Mucosa of descending colon (tissue), 3 donors: ENCODE results near the gene LRBA. TPM values are rescaled to one million over a fixed set of nuclear protein-coding genes. Genes with fewer than 3 reads are reported as not detected.

Experiments used
- ATAC-seq: fragments of 200-7000 bp; cut with Tn5 transposase; one replicate; pipeline ENCODE4 v1.9.1; 2020; ENCODE audit warnings: mild to moderate bottlenecking, moderate library complexity
- DNase-seq, 3 donors: peaks; one replicate each; pipeline ENCODE4 v3.0.0-alpha.2; 2020
- H3K36me3 ChIP-seq: fragments of 200-600 bp; one replicate; pipeline ENCODE4 v1.8.0; 2021; ENCODE audit warnings: low read depth, mild to moderate bottlenecking
- H3K4me1 ChIP-seq: fragments of 200-600 bp; one replicate; pipeline ENCODE4 v1.8.0; 2021; ENCODE audit warnings: low read depth, mild to moderate bottlenecking
- H3K4me3 ChIP-seq: fragments of 200-600 bp; one replicate; pipeline ENCODE4 v1.8.0; 2021; ENCODE audit warnings: mild to moderate bottlenecking
- H3K9me3 ChIP-seq: fragments of 200-600 bp; one replicate; pipeline ENCODE4 v1.8.0; 2021; ENCODE audit warnings: mild to moderate bottlenecking
- intact Hi-C, 2 donors: fragments of 100-400 bp; cut with DNase I in 1 of 2; cut with micrococcal nuclease in 1 of 2; formaldehyde crosslinking; loops; one replicate each; pipeline versions ENCODE4 v1.11.0 to v1.11.1; 2022; cut with DNase I, micrococcal nuclease
- total RNA-seq, 3 donors: library from RNA; stranded (reverse); fragmentation: NEBNext Ultra II Directional in 2 of 3; extraction: Animal tissue kit (Norgen Biotek cat#: 25700) in 2 of 3; gene quantifications; one replicate each; pipeline versions ENCODE4 v1.2.1 to v1.2.4, GENCODE V29; 2021 to 2023
- TF ChIP-seq, protein P1 (sequence below): fragments of 200-600 bp; IDR thresholded peaks from one replicate; pipeline ENCODE4 v1.8.0; 2022; ENCODE audit warnings: antibody characterized with exemption, mild to moderate bottlenecking
- donor health status: DM: no; HTN: no; CAD: no; lungs with moderate emphysema.
- donor health status: DM: no; HTN: no; CAD: no.
- donor health status: DM: no; HTN: yes; CAD: no.

LRBA gene
- total RNA-seq, 3 donors from 2014 or later: 69.8 to 98.4 (median 76.2) TPM

DNA sequence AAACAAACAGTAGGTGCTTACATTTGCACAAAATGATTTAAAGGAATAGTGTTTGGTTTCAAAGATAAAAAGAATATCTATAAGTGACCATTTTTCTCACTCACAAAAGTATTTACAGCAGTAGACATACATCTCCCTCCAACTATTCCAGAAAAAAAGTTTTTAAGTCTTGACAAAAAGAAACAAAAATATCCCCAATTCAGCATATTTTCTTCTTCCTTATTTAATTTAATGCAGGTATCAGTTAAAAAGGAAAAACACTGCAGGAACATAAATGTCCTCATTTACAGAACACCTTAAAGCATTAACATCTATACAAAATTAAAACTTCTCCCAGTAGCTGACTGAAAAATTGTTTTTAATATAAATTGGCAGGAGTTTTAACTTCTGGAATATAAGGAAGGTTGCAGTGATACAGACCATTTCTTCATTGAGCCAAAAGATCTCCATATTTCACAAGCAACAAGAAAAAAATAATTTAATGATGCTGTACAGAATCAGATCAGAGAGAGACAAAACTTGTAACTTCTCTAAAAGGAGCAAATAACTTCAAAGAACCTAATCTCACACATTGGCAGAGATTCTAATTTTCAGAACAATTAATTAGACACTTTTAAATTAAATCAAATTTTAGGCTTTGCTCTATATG, 428.8 kb downstream of the LRBA start:
- intact Hi-C loops: no loop called here
- no peaks in the 10 kb centered on the region for H3K4me1 ChIP-seq

GRCh38 chr4:150585611-150586010, 429.5 kb downstream of the LRBA start:
- no peak overlapping the region for H3K4me3 ChIP-seq
- TF ChIP-seq, protein P1, sequence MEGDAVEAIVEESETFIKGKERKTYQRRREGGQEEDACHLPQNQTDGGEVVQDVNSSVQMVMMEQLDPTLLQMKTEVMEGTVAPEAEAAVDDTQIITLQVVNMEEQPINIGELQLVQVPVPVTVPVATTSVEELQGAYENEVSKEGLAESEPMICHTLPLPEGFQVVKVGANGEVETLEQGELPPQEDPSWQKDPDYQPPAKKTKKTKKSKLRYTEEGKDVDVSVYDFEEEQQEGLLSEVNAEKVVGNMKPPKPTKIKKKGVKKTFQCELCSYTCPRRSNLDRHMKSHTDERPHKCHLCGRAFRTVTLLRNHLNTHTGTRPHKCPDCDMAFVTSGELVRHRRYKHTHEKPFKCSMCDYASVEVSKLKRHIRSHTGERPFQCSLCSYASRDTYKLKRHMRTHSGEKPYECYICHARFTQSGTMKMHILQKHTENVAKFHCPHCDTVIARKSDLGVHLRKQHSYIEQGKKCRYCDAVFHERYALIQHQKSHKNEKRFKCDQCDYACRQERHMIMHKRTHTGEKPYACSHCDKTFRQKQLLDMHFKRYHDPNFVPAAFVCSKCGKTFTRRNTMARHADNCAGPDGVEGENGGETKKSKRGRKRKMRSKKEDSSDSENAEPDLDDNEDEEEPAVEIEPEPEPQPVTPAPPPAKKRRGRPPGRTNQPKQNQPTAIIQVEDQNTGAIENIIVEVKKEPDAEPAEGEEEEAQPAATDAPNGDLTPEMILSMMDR: no peak
- no peaks in the 10 kb centered on the region for H3K36me3 ChIP-seq
- intact Hi-C loops: no loop called here
- ATAC-seq (no peak), DNase-seq (no peak)
- no peaks in the 10 kb centered on the region for H3K4me1 ChIP-seq
- H3K9me3 ChIP-seq: no peaks in the 10 kb centered on the region

More for the DNA sequence above, 428.8 kb downstream of the LRBA start:
- TF ChIP-seq, protein P1: no peak
- ATAC-seq: no peak
- H3K4me3 ChIP-seq: no peak overlapping the region
- no peak for DNase-seq
- no peaks in the 10 kb centered on the region for H3K9me3 ChIP-seq
- no peaks in the 10 kb centered on the region for H3K36me3 ChIP-seq

GRCh38 chr4:150584111-150584915, 430.8 kb downstream of the LRBA start:
- TF ChIP-seq, protein P1: no peak
- no peaks in the 10 kb centered on the region for H3K4me1 ChIP-seq
- intact Hi-C loops: loop anchor here in 1 of 2 donors (5.0 kb wide), 1 partner anchor 282 kb away; no protein-coding TSS in a partner anchor
- ATAC-seq (no peak), DNase-seq (no peak)
- no peaks in the 10 kb centered on the region for H3K36me3 ChIP-seq
- no peak overlapping the region for H3K4me3 ChIP-seq
- H3K9me3 ChIP-seq: no peaks in the 10 kb centered on the region

DNA sequence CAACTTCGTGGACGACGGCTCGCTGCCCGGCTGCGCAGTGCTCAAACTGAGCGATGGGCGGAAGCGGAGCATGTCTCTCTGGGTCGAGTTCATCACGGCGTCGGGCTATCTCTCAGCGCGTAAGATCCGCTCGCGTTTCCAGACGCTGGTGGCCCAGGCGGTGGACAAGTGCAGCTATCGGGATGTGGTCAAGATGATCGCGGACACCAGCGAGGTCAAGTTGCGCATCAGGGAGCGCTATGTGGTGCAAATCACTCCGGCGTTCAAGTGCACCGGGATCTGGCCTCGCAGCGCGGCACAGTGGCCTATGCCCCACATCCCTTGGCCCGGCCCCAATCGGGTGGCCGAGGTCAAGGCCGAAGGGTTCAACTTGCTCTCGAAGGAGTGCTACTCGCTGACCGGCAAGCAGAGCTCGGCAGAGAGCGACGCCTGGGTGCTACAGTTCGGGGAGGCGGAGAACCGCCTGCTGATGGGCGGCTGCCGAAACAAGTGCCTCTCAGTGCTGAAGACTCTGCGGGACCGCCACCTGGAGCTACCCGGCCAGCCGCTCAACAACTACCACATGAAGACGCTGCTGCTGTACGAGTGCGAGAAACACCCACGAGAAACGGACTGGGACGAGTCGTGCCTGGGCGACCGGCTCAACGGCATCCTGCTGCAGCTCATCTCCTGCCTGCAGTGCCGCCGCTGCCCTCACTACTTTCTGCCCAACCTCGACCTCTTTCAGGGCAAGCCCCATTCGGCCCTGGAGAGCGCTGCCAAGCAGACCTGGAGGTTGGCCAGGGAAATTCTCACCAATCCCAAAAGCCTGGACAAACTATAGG, 431.6 kb downstream of the LRBA start:
- Histone ChIP-seq H3K4me1 (no peaks in the 10 kb centered on the region), H3K9me3 (no peaks in the 10 kb centered on the region), H3K4me3 (peak overlapping the region; percentile 13), H3K36me3 (no peaks in the 10 kb centered on the region)
- intact Hi-C loops: loop anchor here in 1 of 2 donors (5.0 kb wide), 1 partner anchor 281 kb away; no protein-coding TSS in a partner anchor
- DNase-seq (peak in 2 of 3 donors; percentile 44 to 53), ATAC-seq (peak; percentile 17)
- TF ChIP-seq, protein P1: no peak

- intact Hi-C loops: loop anchor here in 1 of 2 donors (5.0 kb wide), 1 partner anchor 281 kb away; no protein-coding TSS in a partner anchor
- peak overlapping the region; percentile 13 for H3K4me3 ChIP-seq
- no peaks in the 10 kb centered on the region for H3K9me3 ChIP-seq
- TF ChIP-seq, protein P1: no peak
- H3K4me1 ChIP-seq: no peaks in the 10 kb centered on the region
- peak in 1 of 3 donors; percentile 44 for DNase-seq
- no peaks in the 10 kb centered on the region for H3K36me3 ChIP-seq
- no peak for ATAC-seq
These were observed 432.2 kb downstream of the LRBA start for GRCh38 chr4:150582873-150583286.
